Stimulated activated CD4-positive, alpha-beta T cell treated with anti-CD3 and anti-CD28 coated beads, TNF-alpha, amount 100 ng/mL, for 24 hours (primary cell): ENCODE results near the gene DSTN.

Experiments
- DNase-seq, 3 experiments: peaks; one replicate each; pipeline ENCODE4 v3.0.0-alpha.2; 2020; ENCODE audit warnings: low read depth in 3 of 3

Gene DSTN

DNA sequence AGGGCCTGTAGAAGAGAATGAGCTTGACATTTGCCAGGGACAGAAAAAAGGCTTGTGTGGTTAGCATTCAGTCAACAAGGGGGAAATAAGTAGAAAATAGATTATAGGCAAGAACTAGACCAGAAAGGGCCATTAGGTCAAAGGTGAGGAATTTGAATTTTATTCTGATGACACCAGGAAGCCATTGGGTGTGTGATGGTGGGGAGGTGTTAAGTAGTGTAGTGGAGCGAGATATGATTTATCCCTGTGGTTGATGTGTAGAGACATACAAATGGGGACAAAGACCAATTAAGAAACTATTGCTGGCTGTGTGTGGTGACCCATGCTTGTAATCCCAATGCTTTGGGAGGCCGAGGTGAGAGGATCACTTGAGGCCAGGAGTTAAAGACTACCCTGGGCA lies 11.0 kb downstream of the DSTN start:
- no peak for DNase-seq

DNA sequence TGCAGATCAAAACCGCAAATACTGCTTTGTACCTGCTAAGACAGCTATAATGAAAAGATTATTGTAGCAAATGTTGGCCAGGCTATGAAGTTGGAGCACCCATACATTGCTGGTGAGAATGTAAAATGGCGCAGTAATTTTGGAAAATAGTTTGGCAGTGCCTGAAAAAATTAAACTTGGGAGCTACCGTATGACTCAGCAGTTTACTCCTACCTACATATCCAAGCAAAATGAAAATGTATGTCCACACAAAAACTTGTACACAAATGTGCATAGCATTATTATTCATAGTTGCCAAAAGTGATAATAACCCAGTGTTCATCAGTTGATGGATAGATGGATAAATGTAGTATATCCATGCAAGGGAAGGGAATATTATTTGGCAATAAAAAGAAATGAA lies 13.3 kb downstream of the DSTN start:
- DNase-seq: no peak

- DNase-seq: no peak
These were observed 14.8 kb downstream of the DSTN start for GRCh38 chr20:17584689-17585088.

GRCh38 chr20:17586250-17586649 lies 16.4 kb downstream of the DSTN start:
- no peak for DNase-seq

GRCh38 chr20:17587148-17587547 lies 17.3 kb downstream of the DSTN start:
- DNase-seq: no peak

DNA sequence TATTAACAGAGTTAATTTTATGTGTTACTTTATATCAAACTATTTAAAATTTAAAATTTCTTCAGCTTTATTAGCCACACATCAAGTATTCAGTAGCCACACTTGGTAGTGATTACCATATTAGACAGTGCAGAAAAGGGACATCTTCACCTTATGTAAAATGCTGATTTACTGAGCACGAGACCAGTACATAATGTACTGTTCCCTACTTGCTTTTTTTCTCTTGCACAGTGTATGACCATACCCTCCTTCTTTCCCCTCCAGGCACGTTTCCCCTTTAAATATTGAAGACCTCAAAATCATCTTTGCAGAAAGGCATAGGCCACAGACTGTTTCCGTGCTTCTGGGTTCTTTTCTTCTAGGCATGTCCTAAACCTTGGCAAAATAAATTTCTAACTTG lies 17.9 kb downstream of the DSTN start:
- no peak for DNase-seq

- DNase-seq: no peak
These were observed 19.4 kb downstream of the DSTN start for GRCh38 chr20:17589161-17589834.

DNA sequence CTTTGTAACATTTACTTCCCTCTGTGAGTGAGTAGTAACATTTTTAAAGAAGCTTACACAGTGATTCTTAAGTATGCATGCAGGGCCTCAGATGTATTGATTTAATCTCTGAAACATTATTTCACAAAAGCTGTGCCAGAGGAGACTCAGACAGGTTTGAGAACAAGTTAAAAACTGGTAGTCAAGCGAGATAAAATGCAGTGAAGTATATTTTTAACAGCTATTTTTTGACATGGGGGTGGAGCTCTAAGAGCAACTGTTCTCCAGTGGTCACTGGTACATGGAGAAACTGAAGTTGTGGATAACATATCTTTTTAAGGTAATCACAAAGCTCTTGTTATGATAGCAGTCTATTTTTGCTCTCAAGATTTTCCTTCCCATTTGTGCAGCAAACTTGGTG lies 20.4 kb downstream of the DSTN start:
- DNase-seq: no peak

GRCh38 chr20:17593902-17594301 lies 24.0 kb downstream of the DSTN start:
- no peak for DNase-seq

DNA sequence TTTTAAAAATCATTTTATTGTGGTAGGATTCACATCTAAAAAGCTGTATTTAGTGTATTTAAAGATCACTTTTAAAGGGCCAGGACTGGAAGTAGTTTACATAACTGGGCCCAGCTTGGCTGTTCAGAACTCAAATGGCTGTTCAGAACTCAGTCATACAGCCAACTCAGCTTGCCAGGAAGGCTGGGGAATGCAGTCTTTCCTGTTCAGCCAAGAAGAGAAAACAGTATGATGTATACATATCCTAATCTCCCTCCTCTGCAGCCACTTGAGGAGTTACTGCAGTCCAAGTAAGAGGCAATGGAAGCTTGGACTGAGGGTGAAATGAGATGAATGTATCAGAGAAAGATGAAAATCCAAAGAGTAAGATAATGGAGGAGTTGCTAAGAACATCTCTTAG lies 24.6 kb downstream of the DSTN start:
- no peak for DNase-seq

DNA sequence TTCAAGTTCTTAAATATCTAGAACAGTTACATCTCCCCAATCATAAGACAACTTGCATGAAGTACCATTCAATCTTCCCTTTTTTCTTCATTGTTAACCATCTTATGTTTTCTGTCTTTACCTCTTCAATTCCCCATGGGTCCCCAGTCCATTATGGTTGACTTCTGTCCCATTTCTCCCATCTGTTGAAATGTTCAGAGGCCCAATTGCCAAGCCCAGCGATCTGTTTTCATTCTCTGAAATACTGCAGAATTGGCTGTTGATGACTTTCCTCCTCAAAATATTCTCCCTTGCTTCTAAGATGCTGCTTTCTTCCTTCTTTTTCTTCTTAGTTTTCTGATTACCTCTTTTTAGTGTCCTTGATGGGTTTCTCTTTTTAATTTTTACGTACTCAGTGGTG lies 26.0 kb downstream of the DSTN start:
- DNase-seq: no peak

GRCh38 chr20:17598013-17598550 lies 28.2 kb downstream of the DSTN start:
- DNase-seq: no peak

DNA sequence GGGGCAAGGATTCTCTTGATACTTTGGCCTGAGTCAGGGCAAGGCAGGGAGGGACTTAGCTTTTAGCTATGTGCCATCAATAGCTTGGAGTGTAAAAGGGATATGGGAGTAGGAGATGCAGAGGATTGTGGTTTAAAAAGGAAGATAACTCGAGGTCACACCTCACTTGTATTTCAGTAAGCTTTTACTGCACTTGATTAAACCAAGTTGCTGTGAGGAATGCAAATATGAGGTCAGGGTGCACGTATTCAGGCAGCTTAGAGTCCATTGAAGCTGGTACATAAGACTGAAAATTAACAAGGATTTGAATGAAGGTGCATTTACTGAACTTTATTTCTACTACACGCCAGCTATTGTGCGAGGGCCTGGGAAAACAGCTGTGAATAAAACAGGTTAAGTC lies 32.1 kb downstream of the DSTN start:
- no peak for DNase-seq

DNA sequence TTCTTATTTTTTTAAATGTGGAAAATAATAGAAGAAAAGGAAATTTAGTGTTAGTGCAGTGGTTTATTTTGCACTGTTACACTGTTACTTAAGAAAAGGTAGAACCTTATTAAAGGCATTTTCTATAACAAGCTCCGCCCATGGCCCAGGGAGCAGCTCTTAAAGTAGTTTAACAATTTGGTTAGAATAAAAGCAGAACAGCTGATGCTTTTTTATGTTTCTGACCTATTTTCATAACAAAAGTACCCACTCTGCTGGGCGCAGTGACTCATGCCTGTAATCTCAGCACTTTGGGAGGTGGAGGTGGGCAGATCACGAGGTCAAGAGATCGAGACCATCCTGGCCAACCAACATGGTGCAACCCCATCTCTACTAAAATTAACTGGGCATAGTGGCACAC lies 32.6 kb downstream of the DSTN start:
- no peak for DNase-seq

- no peak for DNase-seq
These were observed 35.3 kb downstream of the DSTN start for GRCh38 chr20:17605131-17605660.

GRCh38 chr20:17606001-17606400 lies 36.1 kb downstream of the DSTN start:
- DNase-seq: no peak

DNA sequence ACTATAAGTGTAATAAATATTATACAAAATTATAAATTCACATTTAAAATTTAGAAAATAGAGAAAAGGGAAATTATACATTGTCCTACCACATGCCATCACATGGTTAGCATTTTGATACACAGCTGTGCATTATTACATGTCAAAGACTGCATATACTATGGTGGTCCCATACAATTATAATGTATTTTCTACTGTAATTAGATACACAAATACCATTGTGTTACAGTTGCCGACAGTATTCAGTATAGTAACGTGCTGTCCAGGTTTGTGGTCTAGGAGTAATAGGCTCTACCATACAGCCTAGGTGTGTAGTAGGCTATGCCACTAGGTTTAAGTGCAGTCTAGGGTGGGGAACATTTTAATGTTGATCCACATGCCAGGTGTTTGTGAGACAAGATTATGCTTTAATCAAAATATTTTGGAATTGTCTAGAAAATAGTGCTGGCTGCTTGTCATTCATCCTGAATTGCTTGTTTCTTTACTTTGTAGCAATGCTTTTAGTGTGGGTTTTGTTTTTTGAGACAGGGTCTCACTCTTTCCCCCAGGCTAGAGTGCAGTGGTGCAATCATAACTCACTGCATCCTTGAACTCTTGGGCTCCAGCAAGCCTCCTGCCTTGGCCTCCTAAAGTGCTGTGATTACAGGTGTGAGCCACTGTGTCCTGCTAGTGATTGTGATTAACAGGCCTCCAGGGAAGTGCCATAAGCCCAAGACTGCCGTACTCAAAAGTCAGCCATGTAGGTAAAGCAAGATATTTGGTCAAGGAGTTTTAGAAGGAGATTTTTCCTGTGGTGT lies 39.0 kb downstream of the DSTN start:
- no peak for DNase-seq

- no peak for DNase-seq
These were observed 40.0 kb downstream of the DSTN start for GRCh38 chr20:17609811-17610377.

GRCh38 chr20:17610566-17611289 lies 40.9 kb downstream of the DSTN start:
- DNase-seq: peak in 2 of 3 experiments; percentile 22 to 47

DNA sequence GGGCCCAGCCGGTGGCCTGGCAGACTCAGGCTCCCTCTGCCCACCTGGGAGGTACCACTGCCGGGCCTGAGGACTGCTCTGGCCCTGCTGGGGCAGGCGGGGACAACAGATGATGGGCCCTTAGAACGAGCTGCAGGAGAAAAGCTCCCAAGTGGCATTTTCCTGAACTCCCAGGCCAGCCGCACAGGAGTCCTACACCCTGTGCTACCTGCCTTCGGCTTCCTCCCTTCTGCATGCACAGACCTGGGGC lies 41.3 kb downstream of the DSTN start:
- peak in 1 of 3 experiments; percentile 22 for DNase-seq

DNA sequence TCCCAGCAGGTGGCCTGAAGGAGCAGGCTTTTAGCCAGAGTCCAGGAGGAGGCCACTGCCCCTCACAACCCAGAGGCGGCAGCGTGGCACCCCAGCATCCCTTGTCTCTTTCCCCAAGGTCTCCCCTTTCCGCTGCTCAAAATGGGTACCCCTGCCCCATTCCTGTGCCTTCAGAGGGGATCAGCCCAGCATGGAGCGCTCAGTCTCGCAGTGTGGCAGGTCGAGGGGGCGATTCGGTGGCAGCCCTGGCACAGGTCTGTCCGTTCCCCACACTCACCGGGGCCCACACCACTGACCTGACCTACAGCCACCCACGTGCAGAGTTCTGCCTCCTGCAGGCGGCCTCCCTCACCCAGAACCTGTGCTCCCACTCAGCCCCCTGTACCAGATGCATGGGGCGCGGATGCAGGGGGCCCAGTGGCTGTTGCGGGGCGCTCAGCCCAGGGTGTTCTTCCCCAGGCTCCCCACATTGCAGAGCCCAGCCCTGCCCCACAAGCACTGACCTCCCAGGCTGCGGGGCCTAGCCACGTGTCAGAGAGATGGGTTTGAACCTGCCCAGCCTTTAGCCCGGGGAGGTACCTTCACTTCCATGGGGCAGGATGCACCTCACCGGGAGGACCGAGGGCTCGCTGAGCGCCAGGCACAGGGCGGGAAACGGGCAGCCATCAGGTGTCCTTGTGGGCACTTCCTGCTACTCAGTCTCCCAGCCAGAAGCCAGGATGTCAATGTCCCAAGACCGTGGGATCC lies 41.8 kb downstream of the DSTN start:
- no peak for DNase-seq
